ENCODE data around the gene SBK3.
"Not testable (repeated sequence)": the region's sequence is repeated elsewhere in the genome, so short reads cannot be mapped to it uniquely, and the experiment has no call there.

The SBK3 gene

DNA sequence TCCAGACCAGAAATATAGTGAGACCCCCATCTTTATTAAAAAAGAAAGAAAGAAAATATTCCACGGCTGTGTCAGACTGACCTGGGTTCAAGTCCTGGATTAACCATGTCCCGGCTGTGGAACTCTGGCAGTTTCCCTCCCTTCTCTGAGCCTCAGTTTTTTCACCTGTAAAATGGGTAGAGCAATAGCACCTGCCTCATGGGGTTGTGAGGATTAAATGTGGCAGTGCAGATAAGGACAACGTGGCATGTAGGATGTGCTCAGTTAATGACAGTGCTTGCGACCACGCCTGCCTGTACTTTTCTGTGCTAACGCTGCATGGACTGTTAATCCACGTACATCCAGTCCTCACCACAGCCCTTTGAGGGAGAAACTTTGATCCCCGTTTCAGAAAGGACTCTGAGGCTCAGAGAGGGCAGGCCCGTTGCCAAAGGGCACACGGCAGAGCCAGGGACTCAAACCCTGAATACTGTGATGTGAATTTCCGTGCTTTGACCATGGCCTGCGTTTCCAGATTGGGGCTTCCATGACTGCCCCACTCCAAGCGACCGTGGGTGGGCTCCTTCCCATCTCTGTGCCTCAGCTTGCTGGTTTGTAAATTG lies 24.6 kb downstream of the SBK3 start:
- DNase-seq (ENCODE audit: extremely low read depth in 1 of 2, low read depth in 1 of 2), result no peak

- no peak for DNase-seq (ENCODE audit: extremely low read depth in 1 of 2, low read depth in 1 of 2)
Observed at GRCh38 chr19:55519451-55520311, 25.7 kb downstream of the SBK3 start.

DNA sequence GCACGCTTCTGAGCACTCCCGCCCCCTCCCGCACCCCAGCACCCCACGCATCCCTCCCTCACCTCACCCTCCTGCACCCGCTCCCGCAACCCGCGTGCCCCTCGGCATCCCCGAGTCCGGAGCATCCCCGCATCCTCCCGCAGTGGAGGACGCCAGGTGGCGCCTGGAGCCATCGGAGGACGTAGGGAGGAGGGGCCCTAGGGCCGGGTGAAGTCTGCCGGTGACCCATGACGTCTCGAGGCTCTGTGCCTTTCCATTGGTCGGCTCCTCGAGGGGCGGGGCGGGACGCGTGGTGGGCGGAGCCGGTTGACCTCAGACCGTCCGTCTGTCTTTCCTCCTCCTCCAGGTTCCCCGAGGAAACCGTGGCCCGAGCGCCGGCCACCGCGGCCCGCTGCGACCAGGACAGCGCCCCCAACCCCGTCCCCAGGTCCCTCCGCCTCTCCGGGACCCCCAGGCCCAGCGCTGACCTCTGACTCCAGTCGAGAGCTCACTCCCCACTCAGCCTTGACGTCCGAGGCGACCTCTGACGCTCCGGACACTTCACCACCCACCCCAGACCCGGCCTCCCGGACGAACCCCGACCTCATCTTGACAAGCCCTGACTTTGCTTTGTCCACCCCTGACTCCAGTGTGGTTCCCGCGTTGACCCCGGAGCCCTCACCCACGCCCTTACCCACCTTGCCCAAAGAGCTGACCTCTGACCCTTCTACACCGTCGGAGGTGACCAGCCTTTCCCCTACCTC lies 28.3 kb downstream of the SBK3 start:
- peak; percentile 75 to 83 for DNase-seq (ENCODE audit: extremely low read depth in 1 of 2, low read depth in 1 of 2)

DNA sequence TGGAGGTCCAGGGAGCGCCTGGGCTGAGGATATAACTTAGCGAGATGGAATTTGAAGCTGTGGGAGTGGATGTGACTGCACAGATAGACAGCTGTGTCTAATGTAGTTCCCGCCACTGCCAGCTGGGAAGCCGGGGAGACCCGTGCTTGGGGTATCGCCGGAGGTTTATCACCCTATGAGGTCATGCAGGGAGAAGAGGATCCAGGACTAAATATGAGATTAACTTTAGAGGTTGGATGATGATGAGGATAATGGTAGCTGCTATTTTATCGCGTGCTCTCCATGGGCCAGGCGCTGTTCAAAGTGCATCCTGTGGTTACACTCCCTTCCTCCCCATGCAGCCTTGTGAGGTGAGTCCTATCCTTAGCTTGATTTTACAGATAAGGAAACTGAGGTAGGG lies 37.2 kb downstream of the SBK3 start:
- DNase-seq (ENCODE audit: extremely low read depth in 1 of 2, low read depth in 1 of 2), result no peak

DNA sequence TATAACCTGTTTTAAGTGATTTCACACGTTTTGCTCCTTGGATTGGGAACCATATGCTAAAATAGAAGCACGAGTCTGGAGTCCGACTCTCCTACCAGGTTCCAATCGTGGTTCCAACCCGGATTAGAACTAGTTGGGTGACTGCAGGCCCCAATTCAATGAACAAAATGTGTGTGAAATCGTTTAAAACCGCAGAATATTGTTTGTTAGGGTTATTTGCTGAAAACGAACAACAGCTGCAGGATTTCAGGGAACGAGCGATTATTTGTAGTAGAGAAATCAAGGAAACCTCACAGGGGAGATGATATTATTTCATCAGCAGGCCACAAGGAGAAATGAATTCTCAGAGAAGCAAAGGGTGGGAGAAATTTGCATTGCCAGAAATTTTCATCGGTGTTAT lies 40.4 kb downstream of the SBK3 start:
- no peak for DNase-seq (ENCODE audit: extremely low read depth in 1 of 2, low read depth in 1 of 2)

DNA sequence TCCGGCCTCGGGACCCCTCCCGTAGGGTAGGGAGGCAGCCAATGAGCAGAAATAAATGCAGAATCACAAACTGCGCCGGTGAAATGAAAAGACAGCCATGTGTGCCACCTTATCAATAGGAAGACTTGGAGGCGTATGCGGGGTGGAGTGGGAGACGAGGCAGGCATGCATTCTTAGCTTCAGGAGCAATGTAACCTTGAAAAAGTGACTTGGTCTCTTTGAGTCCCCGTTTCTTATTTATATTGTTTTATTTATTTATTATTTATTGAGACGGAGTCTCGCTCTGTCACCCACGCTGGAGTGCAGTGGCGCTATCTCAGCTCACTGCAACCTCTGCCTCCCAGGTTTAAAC lies 41.1 kb downstream of the SBK3 start:
- no peak for DNase-seq (ENCODE audit: extremely low read depth in 1 of 2, low read depth in 1 of 2)

DNA sequence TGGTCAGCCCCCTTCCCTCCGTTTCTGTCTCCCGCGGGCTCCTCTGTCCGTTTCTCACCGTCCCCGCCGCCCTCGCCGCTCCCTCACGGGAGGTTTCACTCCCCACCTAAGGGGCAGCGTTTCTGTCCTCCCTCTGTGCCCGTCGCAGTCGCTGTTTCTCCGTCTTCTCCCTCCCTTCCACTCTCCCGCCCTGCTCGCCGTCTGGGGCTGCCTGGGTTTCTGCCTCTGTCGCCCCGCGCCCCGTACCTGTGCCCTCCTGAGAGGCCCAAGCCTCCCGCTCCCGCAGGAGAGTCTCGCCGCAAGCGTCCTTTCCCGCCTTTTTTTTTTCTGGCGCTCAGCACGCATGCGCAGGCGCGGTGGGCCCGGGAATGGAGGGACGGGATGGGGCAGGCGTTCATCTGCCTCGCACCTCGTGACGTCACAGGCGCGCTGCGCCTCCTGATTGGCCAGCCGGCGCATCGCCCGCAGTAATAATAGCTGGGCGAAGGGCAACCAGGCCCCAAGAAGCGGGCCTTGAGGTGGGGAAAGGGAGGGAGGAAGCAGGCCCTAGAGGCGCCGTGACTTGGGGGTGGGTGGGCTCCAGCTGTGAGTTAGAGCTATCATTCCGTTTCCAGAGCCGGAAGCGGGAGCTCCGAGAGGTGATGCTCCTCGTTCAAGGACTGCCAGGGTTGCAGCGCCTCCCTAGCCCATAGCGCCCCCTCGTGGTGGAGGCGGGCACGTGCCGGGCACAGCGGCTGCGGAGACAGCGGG lies 41.7 kb downstream of the SBK3 start:
- peak; percentile 83 to 85 for DNase-seq (ENCODE audit: extremely low read depth in 1 of 2, low read depth in 1 of 2)

- DNase-seq (ENCODE audit: extremely low read depth in 1 of 2, low read depth in 1 of 2), result no peak
Observed at GRCh38 chr19:55503157-55503501, 42.2 kb downstream of the SBK3 start.

GRCh38 chr19:55502197-55502952 lies 43.0 kb downstream of the SBK3 start:
- DNase-seq (ENCODE audit: extremely low read depth in 1 of 2, low read depth in 1 of 2), result no peak

GRCh38 chr19:55500368-55500952 lies 44.9 kb downstream of the SBK3 start:
- no peak for DNase-seq (ENCODE audit: extremely low read depth in 1 of 2, low read depth in 1 of 2)

DNA sequence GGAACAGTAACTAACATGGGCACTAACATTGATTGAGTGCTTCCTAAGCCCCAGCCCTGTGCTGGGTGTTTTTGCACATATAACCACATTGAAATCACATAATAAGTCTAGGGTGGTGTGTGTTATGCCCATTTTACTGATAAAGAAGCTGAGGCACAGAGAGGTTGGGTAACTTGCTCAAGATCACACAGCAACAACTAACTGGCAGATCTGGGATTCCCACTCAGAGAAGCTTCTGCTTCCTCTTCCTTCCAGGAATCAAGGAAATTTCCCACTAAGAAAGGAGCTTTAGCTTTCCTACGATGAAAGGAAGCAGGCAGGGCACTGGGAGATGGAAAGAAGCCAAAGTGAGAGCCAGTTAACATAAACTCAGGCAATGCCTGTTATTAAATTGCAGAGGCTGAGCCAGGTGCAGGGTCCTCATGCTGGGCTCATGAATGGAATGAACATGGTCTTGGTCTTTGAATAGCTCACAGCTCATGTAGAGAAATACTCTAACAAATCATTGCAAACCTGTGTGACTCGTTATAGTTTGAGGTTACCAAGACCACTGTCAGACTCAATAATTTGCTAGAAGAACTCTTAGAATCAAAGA lies 47.0 kb downstream of the SBK3 start:
- no peak for DNase-seq (ENCODE audit: extremely low read depth in 1 of 2, low read depth in 1 of 2)

DNA sequence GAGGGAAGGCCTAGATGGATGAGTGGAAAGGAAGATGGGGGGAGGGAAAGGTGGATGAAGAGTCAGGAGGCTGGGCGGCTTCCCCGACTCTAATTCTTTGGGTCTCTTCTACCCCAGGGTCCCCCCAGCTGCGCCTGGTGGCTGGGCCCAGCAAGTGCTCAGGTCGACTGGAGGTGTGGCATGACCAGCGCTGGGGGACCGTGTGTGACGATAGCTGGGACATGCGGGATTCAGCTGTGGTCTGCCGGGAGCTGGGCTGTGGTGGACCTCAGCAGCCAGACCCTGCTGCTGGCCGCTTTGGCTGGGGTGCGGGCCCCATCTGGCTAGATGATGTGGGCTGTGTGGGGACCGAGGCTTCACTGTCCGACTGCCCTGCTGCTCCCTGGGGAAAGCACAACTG lies 47.6 kb downstream of the SBK3 start:
- no peak for DNase-seq (ENCODE audit: extremely low read depth in 1 of 2, low read depth in 1 of 2)

DNA sequence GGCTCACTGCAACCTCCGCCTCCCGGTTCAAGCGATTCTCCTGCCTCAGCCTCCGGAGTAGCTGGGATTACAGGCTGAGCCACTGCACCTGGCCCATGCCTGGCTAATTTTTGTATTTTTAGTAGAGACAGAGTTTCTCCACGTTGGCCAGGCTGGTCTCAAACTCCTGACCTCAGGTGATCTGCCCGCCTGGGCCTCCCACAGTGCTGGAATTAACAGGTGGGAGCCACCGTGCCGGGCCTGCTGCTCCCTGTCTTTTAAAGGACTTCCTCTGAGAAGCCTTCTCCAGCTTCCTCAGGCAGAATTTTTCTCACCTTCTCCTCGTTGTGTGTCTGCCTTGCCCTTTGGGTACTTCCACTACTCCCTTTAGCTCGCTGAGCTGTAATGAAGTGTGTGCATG lies 48.5 kb downstream of the SBK3 start:
- DNase-seq (ENCODE audit: extremely low read depth in 1 of 2, low read depth in 1 of 2), result not testable (repeated sequence)

- no peak for DNase-seq (ENCODE audit: extremely low read depth in 1 of 2, low read depth in 1 of 2)
Observed at GRCh38 chr19:55495646-55496349, 49.5 kb downstream of the SBK3 start.

DNA sequence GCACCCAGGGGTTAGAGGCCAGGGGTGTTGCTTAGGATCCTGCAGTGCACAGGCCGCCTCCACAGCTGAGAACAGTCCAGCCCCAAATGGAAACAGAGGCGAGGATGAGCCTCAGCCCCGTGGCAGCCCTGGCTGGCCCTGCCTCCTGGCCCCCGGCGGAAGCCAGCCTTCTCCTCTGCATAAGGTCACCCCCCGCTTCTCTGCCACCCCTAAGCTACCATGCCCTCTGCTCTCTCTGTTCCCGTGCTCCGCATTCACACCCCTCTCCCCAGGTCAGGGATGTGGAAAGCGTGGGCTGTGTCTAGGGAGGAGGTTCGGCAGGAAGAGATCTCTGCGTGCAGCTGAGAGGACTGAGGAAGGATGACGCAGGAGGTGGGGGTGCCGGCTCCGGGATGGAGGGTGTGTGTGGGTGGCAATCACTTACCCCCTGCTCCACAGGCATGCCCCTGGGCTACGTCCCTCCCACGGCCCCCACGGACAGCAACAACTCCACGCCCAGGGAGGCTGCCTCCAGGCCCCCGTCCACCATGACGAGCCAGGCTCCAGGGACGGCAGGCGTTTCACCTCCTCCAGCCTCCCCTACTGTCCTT lies 51.1 kb downstream of the SBK3 start:
- no peak for DNase-seq (ENCODE audit: extremely low read depth in 1 of 2, low read depth in 1 of 2)

DNA sequence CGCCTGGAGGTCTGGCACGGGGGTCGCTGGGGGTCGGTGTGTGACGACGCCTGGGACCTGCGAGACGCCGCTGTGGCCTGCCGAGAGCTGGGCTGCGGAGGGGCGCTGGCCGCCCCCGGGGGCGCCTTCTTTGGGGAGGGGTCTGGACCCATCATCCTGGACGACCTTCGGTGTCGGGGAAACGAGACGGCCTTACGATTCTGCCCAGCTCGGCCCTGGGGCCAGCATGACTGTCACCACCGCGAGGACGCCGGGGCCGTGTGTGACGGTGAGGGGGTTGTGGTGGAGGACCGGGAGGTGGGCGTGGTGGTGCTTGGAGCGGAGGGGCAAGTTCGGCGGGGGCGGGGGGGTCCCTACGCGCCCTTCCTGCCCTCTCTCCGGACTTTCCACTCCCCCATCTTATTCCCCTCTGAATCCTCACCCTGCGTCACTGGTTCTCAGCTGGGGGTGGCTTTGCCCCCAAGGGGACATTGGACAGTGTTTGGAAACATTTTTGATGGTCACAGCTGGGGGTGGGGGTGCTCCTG lies 51.6 kb downstream of the SBK3 start:
- no peak for DNase-seq (ENCODE audit: extremely low read depth in 1 of 2, low read depth in 1 of 2)

DNA sequence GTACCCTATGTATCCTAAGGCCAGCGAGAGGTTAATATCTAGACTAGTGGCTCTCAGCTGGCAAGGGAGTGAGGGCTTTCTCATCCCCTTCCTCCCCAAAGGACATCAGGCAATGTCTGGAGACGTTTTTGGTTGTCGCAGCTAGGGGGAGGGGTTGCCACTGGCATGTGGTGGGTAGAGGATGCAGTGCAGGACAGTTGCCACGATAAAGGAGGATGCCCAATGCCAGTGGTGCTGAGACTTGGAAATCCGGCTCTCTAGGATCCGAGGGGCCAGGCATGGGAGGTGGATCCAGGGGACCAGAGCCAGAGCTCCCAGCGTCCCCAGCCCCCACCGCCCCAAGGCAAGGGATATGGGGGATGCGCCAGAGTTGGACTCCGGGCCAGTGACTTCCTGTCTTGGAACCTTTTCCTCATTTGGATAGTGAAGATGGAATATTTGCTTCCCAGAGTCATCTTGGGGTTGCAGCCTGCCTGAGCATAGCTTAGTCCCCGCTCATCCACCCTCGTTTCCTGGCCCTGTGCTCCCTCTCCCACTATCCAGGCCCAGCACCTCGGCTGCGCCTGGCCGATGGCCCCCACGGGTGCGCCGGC lies 52.2 kb downstream of the SBK3 start:
- no peak for DNase-seq (ENCODE audit: extremely low read depth in 1 of 2, low read depth in 1 of 2)

- no peak for DNase-seq (ENCODE audit: extremely low read depth in 1 of 2, low read depth in 1 of 2)
Observed at GRCh38 chr19:55492362-55492944, 52.9 kb downstream of the SBK3 start.
